B cell (primary cell): ENCODE measurements around the gene PPP1R27. TPM values are rescaled to one million over a fixed set of nuclear protein-coding genes. Genes with fewer than 3 reads are reported as not detected.
"Not testable (repeated sequence)": the region's sequence is repeated elsewhere in the genome, so short reads cannot be mapped to it uniquely, and the experiment has no call there.

Source experiments
- ATAC-seq: fragments of 200-7000 bp; cut with Tn5 transposase; one replicate; pipeline ENCODE4 v1.10.0; 2021; ENCODE audit warnings: low read depth, mild to moderate bottlenecking, moderate number of reproducible peaks, moderate library complexity
- CTCF ChIA-PET: fragments of 350-600 bp; sonication (Branson Sonifier 250); formaldehyde crosslinking; loops from one replicate; lab custom pipeline; 2021; ENCODE audit warnings: antibody characterized with exemption, inconsistent platforms; lab: Charles Lee
- POLR2A ChIA-PET: fragments of 350-600 bp; sonication (Branson Sonifier 250); formaldehyde crosslinking; loops from one replicate; lab custom pipeline; 2021; ENCODE audit warnings: antibody characterized with exemption; lab: Charles Lee
- DNase-seq: peaks from one replicate; pipeline ENCODE4 v3.0.0; 2013
- H2AFZ ChIP-seq: 2 replicates; pipeline ENCODE4 v1.6.1; 2012; ENCODE audit warnings: mild to moderate bottlenecking, low read depth, low read length; ENCODE audit not compliant: insufficient read depth, poor library complexity, severe bottlenecking
- H3K27ac ChIP-seq, 2 donors: 1 replicate in 1 of 2; 2 replicates in 1 of 2; pipeline ENCODE4 v1.5.1; 2012 to 2013; ENCODE audit warnings: low read length in 2 of 2, mild to moderate bottlenecking in 2 of 2, moderate library complexity in 1 of 2
- H3K27me3 ChIP-seq, 4 experiments: fragments of 200-600 bp in 1 of 4; sonication (generic) in 1 of 4; replicated peaks in 1 of 4; 1 replicate in 2 of 4; 2 replicates in 2 of 4; pipeline versions ENCODE4 v1.6.1 to v1.7.0; 2013 to 2016; ENCODE audit warnings: low read length in 3 of 4, mild to moderate bottlenecking in 2 of 4, mixed read lengths in 1 of 4, moderate library complexity in 1 of 4; ENCODE audit not compliant: insufficient read depth in 4 of 4, control insufficient read depth in 3 of 4; ENCODE audit errors: control extremely low read depth in 1 of 4
- H3K36me3 ChIP-seq, 2 experiments: replicated peaks in 1 of 2; 1 replicate in 1 of 2; 2 replicates in 1 of 2; pipeline versions ENCODE4 v1.6.1 to v1.7.1; 2013; ENCODE audit warnings: low read length in 1 of 2; ENCODE audit not compliant: insufficient read depth in 2 of 2, control insufficient read depth in 1 of 2; ENCODE audit errors: control extremely low read depth in 1 of 2, extremely low read depth in 1 of 2
- H3K4me1 ChIP-seq, 2 donors: fragments of 200-600 bp in 1 of 2; sonication (generic) in 1 of 2; 1 replicate in 1 of 2; 2 replicates in 1 of 2; pipeline versions ENCODE4 v1.5.1 to v1.6.1; 2013 to 2017; ENCODE audit warnings: low read length in 2 of 2; ENCODE audit not compliant: control insufficient read depth in 2 of 2, insufficient read depth in 2 of 2
- H3K4me2 ChIP-seq: replicated peaks from 2 replicates; pipeline ENCODE3; 2012; ENCODE audit warnings: mild to moderate bottlenecking, low read depth, low read length; ENCODE audit not compliant: poor library complexity, severe bottlenecking
- H3K4me3 ChIP-seq, 5 experiments: fragments of 200-600 bp in 1 of 5; sonication (generic) in 1 of 5; 1 replicate in 3 of 5; 2 replicates in 2 of 5; pipeline versions ENCODE4 v1.5.1 to v1.7.0; 2011 to 2016; ENCODE audit warnings: low read length in 4 of 5, mild to moderate bottlenecking in 4 of 5, low read depth in 2 of 5, control low read depth in 1 of 5, moderate library complexity in 1 of 5; ENCODE audit not compliant: insufficient read depth in 1 of 5; ENCODE audit errors: control extremely low read depth in 1 of 5, extremely low read depth in 1 of 5
- H3K79me2 ChIP-seq: fragments of 200-600 bp; sonication (generic); one replicate; pipeline ENCODE4 v1.6.0; 2016; ENCODE audit warnings: low read length; ENCODE audit not compliant: control insufficient read depth, insufficient read depth
- H3K9ac ChIP-seq: fragments of 200-600 bp; sonication (generic); 2 replicates; pipeline ENCODE4 v1.6.1; 2017; ENCODE audit warnings: mild to moderate bottlenecking, low read length, moderate library complexity
- H3K9me3 ChIP-seq, 3 donors: one replicate each; pipeline versions ENCODE4 v1.6.1 to v1.7.1; 2013; ENCODE audit warnings: low read length in 2 of 3; ENCODE audit not compliant: control insufficient read depth in 2 of 3, insufficient read depth in 1 of 3; ENCODE audit errors: control extremely low read depth in 1 of 3
- H4K20me1 ChIP-seq: 2 replicates; pipeline ENCODE4 v1.6.0; 2012; ENCODE audit warnings: mild to moderate bottlenecking, low read length; ENCODE audit not compliant: insufficient read depth, control insufficient read depth, poor library complexity, severe bottlenecking
- H3K27ac Mint-ChIP-seq: one replicate; pipeline ENCODE4 v1.8.0; 2021; ENCODE audit warnings: mixed read lengths
- H3K27me3 Mint-ChIP-seq: one replicate; pipeline ENCODE4 v1.8.0; 2021; ENCODE audit warnings: mixed read lengths
- H3K4me1 Mint-ChIP-seq: one replicate; pipeline ENCODE4 v1.8.0; 2021; ENCODE audit warnings: mixed read lengths
- H3K4me3 Mint-ChIP-seq: one replicate; pipeline ENCODE4 v1.8.0; 2021; ENCODE audit warnings: mixed read lengths
- H3K9me3 Mint-ChIP-seq: one replicate; pipeline ENCODE4 v1.8.0; 2022; ENCODE audit warnings: mixed read lengths; ENCODE audit not compliant: insufficient read depth
- EZH2 ChIP-seq: IDR thresholded peaks from 2 replicates; pipeline ENCODE4 v1.6.1; 2012; ENCODE audit warnings: borderline replicate concordance, low read depth, mild to moderate bottlenecking, moderate library complexity, low read length; ENCODE audit not compliant: insufficient read depth, poor library complexity, severe bottlenecking
- WGBS: methylation state at CpG from one replicate; pipeline ENCODE4 v1.1.5; 2013; ENCODE audit warnings: missing lambda C conversion rate; ENCODE audit not compliant: insufficient coverage; 5-methylcytosine and 5-hydroxymethylcytosine counted together
- intact Hi-C: fragments of 100-400 bp; cut with micrococcal nuclease; formaldehyde crosslinking; loops from one replicate; pipeline ENCODE4 v1.10.0; 2022
- polyA plus RNA-seq: library from polyadenylated mRNA; depleted of rRNA; stranded (reverse); fragments of >200 nt; gene quantifications from 2 replicates; pipeline ENCODE4 v1.2.3, GENCODE V29; 2012
- total RNA-seq, 2 donors: library from RNA; stranded (reverse); fragments of 120-200 nt in 1 of 2; gene quantifications; 1 replicate in 1 of 2; 2 replicates in 1 of 2; pipeline versions ENCODE4 v1.2.3 to v1.2.4, GENCODE V29; 2013 to 2022
- TF ChIP-seq, protein P1 (sequence below): fragments of 200-600 bp; IDR thresholded peaks from one replicate; pipeline ENCODE4 v1.8.0; 2022; ENCODE audit warnings: antibody characterized with exemption, mild to moderate bottlenecking

Gene PPP1R27
- total and polyA plus RNA-seq, 2 donors (not counting 1 experiment from before 2014, with no cell fraction given), result not detected

- 100% methylated on average over 5 of the region's 5 CpGs for WGBS
Measured at GRCh38 chr17:81840059-81840458, 5.2 kb upstream of the PPP1R27 start.

GRCh38 chr17:81839301-81839700, 4.5 kb upstream of the PPP1R27 start:
- whole genome bisulfite sequencing, result 92% methylated on average over 12 of the region's 15 CpGs
- Histone ChIP-seq H3K36me3 (peaks cover 0 to 17% of the 10 kb centered on the region in 2 experiments), H3K4me2 (no peak overlapping the region), H3K9me3 (no peaks in the 10 kb centered on the region), H3K27ac (no peak overlapping the region), H3K27me3 (no peaks in the 10 kb centered on the region), H4K20me1 (no peaks in the 10 kb centered on the region), H2AFZ (no peak overlapping the region), H3K4me1 (no peaks in the 10 kb centered on the region), H3K9ac (no peak overlapping the region), H3K79me2 (no peaks in the 10 kb centered on the region), H3K4me3 (no peak overlapping the region)
- H3K27me3 Mint-ChIP-seq, result no peaks in the 10 kb centered on the region
- H3K4me3 Mint-ChIP-seq, result no peak overlapping the region
- ATAC-seq, result no peak
- ChIA-PET POLR2A (no interaction called here), CTCF (no interaction called here)
- intact Hi-C loops, result no loop called here
- DNase-seq, result no peak
- no peak overlapping the region for H3K27ac Mint-ChIP-seq
- H3K9me3 Mint-ChIP-seq, result no peaks in the 10 kb centered on the region
- H3K4me1 Mint-ChIP-seq, result peaks cover 2% of the 10 kb centered on the region
- no peak for TF ChIP-seq EZH2
- TF ChIP-seq, protein P1, sequence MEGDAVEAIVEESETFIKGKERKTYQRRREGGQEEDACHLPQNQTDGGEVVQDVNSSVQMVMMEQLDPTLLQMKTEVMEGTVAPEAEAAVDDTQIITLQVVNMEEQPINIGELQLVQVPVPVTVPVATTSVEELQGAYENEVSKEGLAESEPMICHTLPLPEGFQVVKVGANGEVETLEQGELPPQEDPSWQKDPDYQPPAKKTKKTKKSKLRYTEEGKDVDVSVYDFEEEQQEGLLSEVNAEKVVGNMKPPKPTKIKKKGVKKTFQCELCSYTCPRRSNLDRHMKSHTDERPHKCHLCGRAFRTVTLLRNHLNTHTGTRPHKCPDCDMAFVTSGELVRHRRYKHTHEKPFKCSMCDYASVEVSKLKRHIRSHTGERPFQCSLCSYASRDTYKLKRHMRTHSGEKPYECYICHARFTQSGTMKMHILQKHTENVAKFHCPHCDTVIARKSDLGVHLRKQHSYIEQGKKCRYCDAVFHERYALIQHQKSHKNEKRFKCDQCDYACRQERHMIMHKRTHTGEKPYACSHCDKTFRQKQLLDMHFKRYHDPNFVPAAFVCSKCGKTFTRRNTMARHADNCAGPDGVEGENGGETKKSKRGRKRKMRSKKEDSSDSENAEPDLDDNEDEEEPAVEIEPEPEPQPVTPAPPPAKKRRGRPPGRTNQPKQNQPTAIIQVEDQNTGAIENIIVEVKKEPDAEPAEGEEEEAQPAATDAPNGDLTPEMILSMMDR, result no peak

More at GRCh38 chr17:81840059-81840458, 5.2 kb upstream of the PPP1R27 start:
- H3K9me3 ChIP-seq, H3K4me1 ChIP-seq, H3K4me3 ChIP-seq, H3K27me3 Mint-ChIP-seq, H3K27me3 ChIP-seq, POLR2A ChIA-PET, H3K27ac Mint-ChIP-seq, H2AFZ ChIP-seq, intact Hi-C loops, H3K4me1 Mint-ChIP-seq, H4K20me1 ChIP-seq, H3K9me3 Mint-ChIP-seq, H3K9ac ChIP-seq, H3K27ac ChIP-seq, ATAC-seq, DNase-seq, CTCF ChIA-PET, H3K4me2 ChIP-seq, H3K4me3 Mint-ChIP-seq, H3K79me2 ChIP-seq: not testable (repeated sequence)
- H3K36me3 ChIP-seq, result peaks cover 0 to 25% of the 10 kb centered on the region in 2 experiments
